Measurements from ENCODE around the gene SEC11A.
"Not testable (repeated sequence)": the region's sequence is repeated elsewhere in the genome, so short reads cannot be mapped to it uniquely, and the experiment has no call there.

Gene SEC11A

DNA sequence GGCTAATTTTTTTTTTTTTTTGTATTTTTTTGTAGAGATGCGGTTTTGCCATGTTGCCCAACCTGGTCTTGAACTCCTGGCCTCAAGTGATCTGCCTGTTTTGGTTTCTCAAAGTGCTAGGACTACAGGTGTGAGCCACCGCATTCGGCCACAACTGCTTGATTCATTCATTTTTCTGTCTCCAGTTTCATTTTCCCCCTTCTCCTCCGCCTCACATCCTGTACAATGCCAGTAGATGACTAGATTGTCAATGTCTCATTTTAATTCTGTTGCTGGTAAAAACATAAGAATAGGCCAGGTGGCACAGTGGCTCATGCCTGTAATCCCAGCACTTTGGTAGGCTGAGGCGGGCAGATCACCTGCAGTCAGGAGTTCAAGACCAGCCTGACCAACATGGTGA is 20.4 kb upstream of the SEC11A start:
- DNase-seq: peak; percentile 18 to 51 (median 34)

DNA sequence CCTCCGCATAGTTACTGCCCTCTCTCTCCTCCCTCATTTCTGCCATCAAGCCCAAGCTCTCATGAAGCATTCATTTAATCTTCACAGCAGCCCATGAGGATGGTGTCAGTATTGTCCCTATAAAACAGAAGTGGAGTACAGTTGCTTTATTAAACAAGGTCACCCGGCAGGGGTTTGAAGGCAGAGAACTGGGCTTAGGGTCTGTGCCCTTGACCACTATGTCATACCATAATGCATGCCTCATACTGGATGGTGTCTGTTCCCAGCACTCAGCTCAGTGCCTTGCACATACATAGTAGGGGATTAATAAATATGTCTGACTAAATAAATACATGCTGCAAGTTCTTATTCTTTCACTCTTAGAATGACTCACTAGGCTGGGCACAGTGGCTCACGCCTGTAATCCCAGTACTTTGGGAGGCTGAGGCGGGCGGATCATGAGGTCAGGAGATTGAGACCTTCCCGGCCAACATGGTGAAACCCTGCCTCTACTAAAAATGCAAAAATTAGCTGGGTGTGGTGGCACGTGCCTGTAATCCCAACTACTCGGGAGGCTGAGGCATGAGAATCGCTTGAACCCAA is 19.6 kb upstream of the SEC11A start:
- DNase-seq: not testable (repeated sequence)

DNA sequence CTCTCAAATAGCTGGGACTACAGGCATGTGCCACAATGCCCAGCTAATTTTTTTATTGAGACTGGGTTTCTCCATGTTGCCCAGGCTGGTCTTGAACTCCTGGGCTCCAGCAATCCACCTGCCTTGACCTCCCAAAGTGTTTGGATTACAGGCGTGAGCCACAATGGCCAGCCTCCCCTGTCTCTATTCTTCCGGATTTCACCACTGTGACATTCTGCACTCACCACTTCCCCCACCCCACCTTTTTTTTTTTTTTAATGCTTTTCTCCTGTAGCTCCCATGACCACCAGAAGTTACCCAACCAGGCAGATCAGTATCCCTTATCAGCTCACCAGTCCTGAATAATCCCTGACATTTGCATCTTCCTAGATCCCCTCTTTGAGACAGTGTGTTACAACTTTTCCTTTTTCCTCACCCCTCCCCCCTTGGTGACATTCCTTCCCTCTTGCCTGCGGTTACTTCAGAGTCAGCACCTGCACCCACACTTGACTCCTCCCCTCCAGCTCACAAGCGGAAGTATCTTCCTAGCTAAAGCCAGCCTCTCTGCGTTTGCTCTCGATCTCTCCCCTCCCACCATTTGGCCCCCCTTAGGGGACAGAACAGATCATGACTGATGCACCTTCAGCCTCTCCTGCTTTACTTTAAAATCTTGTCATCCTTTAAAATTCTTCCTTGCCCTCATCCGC is 19.0 kb upstream of the SEC11A start:
- peak; percentile 14 to 59 (median 41) for DNase-seq

DNA sequence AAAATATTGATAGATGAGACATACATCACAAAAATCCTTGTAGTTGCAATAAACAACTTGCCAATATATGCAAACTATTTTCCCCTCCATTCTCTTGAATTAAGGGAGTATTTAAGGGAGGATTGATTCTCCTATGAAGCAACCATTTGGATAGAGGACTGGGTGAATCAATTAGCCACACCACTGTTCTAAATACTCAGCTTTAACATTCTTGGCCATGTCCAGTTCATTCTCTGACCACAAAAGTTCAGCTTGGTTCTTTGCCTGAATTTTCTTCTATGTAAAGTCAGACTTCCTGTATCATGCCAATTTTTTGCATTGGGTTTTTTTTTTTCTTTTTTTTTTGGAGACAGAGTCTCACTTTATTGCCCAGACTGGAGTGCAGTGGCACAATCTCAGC is 15.8 kb upstream of the SEC11A start:
- no peak for DNase-seq

DNA sequence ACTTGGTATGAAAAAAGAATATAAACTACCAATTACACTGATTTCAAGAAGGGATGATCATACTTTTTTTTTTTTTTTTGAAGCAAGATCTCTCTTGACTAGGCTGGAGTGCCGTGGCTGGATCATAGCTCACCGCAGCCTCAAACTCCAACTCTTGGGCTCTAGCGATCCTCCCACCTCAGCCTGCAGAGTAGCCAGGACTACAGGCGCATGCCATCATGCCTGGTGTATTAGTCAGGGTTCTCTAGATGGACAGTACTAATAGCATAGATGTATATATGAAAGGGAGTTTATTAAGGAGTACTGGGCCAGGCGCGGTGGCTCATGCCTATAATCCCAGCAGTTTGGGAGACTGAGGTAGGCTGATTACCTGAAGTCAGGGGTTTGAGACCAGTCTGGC is 11.5 kb upstream of the SEC11A start:
- DNase-seq: no peak

DNA sequence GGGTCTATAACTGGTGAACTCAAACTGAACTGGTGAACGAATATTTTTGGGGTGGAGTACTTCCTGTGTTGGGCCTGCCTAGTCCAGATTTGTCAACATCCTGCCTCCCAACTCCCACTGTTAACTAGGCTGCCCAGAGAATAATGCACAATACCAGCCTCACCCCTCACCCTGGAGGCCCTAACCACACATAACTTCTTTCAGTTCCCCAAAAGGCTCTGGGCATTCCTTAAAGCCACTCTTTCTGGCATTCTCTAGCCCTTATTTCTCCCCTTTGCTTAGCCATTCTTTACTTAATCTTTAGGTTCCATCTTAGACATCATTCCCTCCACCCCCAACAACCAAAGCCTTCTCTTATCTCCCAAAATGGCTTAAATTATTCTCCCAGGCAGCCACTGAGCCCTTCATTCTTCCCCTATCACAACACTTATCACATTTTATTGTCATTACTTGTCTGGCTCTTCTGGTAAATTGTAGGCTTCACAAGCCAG is 9.1 kb upstream of the SEC11A start:
- DNase-seq: peak in 1 of 4 experiments; percentile 8

DNA sequence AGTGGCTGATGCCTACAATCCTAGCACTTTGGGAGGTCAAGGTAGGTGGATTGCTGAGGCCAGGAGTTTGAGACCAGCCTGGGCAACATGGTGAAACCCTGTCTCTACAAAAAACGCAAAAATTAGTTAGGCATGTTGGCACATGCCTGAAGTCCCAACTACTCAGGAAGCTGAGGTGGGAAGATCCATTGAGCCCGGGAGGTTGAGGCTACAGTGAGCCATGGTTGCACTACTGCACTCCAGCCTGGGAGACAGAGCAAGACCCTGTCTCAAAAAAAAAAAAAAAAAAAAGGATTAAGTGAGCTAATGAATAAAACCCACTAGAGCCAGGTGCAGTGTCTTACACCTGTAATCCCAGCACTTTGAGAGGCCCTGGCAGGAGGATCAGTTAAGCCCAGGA is 6.7 kb upstream of the SEC11A start:
- no peak for DNase-seq

DNA sequence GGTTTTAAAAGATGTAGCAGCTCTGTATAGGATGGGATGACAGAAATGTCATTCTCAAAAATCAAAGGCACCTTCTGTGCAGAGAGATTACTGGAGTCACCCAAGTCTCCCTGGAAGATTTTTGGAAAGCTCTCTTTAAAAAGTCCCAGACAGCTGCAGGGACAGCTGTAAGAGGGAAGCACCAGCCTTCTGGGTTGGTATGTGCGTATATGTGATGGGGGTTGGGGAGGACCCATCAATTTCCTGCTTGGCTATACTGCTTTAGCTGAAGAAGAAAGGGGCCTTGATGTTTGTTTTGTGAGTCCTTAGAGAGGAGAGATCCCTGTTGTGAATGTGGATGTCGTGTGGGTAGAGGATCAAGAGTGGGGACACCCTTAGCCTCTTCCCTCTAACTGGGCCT is 5.4 kb upstream of the SEC11A start:
- DNase-seq: peak in 1 of 4 experiments; percentile 6

DNA sequence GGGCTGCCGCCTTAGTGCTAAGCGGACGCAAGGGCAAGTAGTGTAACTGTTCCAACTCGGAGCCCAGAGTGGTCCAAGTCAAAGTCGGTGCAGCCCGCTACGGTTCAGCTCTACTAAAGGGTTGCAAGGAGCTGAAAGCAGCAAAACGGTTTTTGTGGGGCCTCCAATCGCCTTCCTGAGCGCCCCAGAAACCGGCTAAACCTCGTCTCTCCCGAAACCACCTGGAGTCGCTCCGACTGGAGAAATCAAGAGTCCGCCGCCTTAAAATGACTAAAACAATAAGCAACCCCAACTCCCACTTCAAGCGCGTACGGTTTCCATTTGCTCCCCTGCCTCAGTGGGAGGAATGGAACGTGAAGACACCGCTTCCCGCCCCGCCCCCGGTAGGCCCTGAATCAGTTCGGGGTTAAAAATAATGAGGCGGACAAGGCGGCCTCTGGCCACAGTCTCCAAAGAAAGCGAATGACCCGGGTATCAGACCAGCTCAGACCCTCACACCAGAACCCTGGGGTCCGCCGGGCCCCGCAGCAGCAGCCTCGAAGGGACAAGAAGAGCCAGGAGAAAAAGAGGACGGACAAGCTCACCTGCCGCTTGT is 401 bp downstream of the SEC11A start:
- DNase-seq: peak in 1 of 4 experiments; percentile 42

DNA sequence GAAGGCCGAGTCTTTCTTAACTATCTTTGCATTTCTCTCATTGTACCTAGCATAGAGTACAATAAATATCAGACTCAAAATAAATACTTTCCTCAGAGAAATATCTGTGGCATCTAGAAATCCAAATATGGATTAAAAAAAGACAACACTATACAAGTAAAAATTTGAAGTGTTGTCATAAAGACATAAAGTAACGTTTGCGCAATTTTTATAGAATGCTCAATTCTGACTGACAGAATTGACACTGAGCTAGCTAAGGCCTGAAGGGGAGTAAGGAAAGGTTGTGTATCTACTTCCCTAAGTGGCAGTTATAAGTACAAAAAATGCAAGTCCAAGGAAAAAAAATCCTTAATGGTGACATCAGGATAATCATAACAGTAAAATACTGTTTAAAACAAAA is 1.1 kb downstream of the SEC11A start:
- no peak for DNase-seq

DNA sequence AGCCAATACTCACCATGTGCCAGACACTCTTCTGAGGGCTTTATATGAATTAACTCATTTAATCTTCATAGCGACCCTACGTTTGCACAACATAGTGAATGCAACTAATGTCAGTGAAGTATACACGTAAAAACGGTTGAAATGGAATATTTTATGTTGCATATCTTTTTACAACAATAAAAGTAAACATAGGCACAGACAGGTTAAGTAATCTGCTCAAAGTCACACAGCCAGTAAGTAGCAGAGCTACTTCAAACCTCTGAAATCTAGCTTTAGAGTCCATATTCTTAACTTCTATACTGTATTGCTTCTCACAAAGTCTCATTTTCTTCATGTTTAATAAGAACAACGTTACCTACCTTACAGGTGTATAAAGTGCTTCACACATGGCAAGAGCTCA is 1.6 kb downstream of the SEC11A start:
- DNase-seq: no peak

DNA sequence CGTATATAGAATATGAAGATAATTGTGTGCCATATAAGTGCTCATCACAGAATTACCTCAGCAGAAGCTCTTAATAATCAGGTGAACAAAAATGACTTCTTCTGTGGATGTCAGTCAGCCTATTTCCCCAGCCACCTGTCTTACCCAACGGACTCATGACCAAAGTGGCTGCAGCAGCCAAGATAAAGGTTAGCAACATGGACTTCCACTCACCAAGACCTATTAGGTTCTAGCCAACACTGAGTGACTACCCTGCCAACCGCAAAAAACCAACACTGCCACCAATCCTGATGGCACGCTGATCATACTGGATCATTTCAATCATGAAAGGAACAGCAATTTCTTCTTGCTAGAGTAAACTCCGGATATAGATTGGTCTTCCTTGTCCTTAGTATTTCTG is 12.1 kb downstream of the SEC11A start:
- no peak for DNase-seq

DNA sequence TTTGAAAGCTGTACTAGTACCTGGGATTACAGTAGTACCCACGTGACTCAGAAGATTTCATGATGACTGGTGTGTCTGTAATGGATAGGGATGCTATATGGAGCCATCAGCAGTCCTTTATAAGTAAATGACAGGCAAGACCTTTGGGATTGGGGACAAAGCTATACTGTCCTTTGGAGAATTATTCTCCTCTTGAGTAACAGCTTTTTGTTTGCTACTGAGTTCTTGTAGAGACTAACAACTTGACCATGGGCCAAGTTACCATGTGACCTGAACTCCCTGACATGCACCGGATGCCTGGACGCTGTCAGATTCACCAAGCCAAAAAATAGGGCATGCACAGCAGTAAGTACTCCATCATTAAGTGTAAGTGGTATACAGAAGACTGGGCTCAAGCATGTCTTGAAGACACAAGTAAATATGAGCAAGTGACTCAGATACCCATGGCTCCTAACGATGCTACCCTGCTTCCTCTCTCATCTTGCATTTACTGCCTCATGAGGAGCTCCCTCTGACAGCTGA is 12.9 kb downstream of the SEC11A start:
- no peak for DNase-seq

DNA sequence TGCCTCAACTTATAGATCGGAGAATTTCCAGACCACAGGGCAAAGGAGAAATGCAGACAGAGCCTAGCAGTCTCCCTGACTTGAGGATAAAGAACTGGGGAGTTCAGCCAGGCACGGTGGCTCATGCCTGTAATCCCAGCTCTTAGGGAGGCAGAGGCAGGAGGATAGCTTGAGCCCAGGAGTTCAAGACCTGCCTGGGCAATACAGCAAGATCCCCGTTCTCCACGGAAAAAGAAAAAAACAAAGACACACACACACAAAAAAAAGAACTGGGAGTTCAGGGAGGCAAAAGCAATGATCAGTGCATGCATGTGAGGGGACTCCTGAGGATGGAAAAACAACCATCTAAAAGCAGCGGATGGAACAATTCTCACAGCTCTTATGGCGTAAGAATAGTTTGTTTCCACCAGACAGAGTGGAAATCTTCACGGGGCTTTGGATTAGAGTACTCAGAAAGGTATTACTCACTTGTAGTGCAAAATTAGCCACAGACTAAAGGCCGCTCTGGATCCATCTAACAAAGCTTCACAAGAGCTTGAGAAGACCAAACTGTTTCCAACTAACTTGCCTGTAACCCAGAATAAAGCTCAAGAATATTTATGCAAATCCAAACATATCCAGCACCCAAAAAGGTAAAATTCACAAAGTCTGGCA is 16.3 kb downstream of the SEC11A start:
- no peak for DNase-seq

DNA sequence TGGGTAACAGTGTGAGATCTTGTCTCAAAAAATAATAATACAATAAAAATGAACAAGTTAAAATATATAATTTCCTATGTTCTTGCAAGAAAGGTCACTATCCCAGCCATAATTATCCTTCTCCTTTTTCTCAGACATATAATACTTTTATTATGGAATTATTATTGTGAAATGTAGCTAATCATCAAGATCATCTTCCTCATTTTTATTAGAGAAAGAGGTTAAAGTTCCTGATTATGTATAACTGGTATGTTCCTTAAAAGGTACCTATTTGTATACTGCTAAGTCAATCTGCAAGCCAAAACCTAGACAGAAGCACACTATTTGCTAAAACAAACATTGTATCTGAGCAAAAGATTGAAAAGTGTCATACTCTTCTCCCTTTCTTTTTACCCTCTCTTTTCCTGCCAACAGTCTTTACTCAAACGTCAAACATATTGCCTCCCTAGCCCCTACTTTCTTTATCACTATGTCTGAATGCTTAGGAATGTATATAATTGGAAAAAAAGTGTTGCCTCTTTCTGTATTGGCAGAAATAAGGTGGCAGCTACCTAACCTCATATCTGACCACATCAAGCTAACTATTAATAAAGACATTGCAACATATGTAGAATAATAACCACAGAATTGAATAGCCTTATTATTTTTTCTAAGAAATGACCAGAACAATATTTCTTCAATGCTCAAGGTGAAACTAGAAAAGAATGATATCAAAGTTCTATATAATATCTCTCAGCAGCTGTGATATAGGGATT is 18.5 kb downstream of the SEC11A start:
- DNase-seq: no peak

DNA sequence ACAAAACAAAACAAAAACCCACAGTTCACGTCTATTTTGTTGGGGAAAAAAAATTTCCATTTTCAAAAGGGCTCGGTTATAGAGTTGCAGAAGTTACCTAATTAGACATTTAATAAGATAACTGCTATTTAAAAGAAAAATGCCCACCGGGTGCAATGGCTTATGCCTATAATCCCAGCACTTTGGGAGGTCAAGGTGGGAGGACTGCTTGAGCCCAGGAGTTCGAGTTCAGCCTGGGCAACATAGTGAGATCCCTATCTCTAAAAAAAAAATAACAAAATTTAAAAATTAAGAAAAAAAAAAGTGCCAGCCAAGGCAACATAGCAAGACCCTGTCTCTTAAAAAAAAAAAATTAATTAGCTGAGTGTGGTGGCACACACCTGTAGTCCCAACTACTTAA is 19.2 kb downstream of the SEC11A start:
- DNase-seq: no peak

DNA sequence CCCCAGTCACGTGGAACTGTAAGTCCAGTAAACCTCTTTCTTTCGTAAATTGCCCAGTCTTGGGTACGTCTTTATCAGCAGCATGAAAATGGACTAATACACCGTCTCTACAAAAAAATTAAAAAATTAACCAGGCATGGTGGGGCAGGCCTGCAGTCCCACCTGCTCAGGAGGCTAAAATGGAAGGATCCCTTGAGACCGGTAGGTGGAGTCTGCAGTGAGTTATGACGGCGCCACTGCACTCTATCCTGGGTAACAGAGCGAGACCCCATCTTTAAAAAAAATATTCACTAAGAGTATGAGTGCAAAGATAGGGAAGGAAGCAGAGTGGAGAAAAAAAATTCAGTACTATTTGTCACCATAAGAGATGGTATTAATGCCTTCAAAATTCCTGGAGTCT is 25.6 kb downstream of the SEC11A start:
- DNase-seq: no peak

DNA sequence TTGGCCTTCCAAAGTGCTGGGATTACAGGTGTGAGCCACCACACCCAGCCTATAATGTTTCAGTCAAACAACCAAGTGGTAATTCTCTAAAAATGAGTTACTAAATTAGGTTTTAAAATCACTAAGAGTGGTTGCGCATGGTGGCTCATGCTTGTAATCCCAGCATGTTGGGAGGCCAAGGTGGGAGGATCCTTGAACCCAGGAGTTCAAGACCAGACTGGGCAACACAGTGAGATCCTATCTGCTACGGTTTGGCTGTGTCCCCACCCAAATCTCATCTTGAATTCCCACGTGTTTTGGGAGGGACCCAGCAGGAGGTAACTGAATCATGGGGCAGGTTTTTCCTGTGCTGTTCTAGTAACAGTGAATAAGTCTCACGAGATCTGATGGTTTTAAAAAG is 26.1 kb downstream of the SEC11A start:
- no peak for DNase-seq

DNA sequence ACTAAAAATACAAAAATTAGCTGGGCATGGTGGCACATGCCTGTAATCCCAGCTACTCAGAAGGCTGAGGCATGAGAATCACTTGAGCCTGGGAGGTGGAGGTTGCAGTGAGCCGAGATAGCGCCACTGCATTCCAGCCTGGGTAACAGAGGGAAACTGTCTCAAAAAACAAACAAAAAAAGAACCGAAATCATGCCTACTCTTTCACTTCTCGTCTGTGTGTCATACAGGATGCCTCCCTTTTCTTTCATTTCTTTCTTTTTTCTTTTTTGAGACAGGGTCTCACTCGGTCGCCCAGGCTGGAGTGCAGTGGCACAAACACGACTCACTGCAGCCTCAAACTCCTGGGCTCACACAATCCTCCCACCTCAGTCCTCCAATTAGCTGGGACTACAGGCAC is 29.5 kb downstream of the SEC11A start:
- DNase-seq: not testable (repeated sequence)

DNA sequence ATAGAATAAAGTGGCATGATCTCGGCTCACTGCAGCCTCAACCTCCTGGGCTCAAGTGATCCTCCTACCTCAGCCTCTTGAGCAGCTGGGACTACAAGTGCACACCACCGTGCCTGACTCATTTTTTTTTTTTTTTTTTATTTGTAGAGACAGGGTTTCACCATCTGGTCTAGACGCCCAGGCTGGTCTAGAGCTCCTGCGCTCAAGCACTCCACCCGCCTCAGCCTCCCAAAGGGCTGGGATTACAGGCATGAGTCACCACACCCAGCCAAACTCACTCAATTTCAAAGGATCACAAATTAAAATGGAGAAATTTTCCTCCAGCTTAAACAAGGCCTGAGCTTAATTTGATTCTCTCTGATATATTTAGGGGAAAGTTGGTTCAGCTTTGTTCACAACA is 30.6 kb downstream of the SEC11A start:
- DNase-seq: no peak

DNA sequence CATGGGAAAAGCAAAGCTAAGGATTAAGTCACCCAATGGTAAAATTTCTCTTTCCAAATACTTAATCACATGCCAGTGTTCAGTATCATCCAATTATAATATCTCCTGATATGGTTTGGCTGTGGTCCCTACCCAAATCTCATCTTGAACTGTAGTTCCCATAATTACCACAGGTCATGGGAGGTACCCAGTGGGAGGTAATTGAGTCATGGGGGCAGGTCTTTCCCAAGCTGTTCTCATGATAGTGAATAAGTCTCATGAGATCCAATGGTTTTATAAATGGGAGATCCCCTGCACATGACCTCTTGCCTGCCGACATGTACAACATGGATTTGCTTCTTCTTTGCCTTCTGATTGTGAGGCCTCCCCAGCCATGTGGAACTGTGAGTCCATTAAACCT is 31.8 kb downstream of the SEC11A start:
- no peak for DNase-seq

DNA sequence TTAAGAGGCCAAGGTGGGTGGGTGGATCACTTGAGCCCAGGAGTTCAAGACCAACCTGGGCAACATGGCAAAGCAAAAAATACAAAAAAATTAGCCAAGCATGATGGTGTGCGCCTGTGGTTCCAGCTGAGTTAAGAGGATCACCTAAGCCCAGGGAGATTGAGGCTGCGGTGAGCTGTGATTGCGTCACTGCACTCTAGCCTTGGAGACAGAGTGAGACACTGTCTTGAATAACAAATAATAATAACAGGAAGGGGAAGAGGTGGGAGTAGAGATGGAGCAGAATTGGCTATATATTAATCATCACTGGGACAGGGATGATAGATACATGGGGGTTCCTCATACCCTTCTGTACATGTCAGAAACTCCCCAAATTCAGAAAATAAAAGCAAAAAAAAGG is 34.1 kb downstream of the SEC11A start:
- peak in 1 of 4 experiments; percentile 3 for DNase-seq

DNA sequence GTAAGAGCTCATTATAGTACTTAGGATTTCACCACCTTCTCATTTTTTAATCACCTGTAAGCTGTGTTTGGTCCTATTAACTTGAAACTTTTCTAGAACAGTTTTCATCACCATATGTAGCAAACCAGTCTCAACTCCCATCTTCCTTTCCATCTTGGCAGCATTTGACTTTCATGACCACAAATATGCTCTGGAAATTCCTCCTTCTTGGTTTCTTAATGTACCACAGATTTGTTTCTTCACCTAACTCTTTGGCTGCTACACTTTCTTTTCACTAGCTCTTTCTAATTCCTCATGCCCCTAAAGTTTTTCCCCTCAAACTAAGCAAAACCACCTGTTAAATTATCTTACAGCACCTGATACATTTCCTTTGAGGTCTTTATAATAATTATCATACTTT is 44.7 kb downstream of the SEC11A start:
- no peak for DNase-seq

Measured in activated CD4-positive, CD25-positive, alpha-beta regulatory T cell (primary cell).